K562 (cell line): Measurements from ENCODE around the gene SCYL1. TPM values are rescaled to one million over a fixed set of nuclear protein-coding genes. Genes with fewer than 3 reads are reported as not detected.

Experiments used
- DIDO1 ChIP-seq: fragments of 450-650 bp; IDR thresholded peaks from 2 replicates; pipeline ENCODE4 v1.6.1; 2016; ENCODE audit warnings: low read depth, missing biosample characterization, missing genetic modification characterization
- ERF ChIP-seq: fragments of 450-650 bp; formaldehyde crosslinking; IDR thresholded peaks from 2 replicates; pipeline ENCODE4 v1.4.0; 2020; ENCODE audit warnings: mild to moderate bottlenecking, mixed read lengths
- NFYB ChIP-seq: IDR thresholded peaks from 2 replicates; pipeline ENCODE4 v1.6.1; 2011; ENCODE audit warnings: mild to moderate bottlenecking, moderate library complexity; ENCODE audit not compliant: insufficient read length; ENCODE audit errors: extremely low read depth
- polyA plus RNA-seq, 8 experiments: library from polyadenylated mRNA; depleted of rRNA in 4 of 8; stranded (reverse) in 5 of 8; unstranded in 3 of 8; fragments of >200 nt; fragmentation: Nextera tagmentation in 2 of 8; fragmentation: Illumina TruSeq in 1 of 8; extraction: Ambion mirVana in 2 of 8; extraction: Trizol in 1 of 8; gene quantifications; 2 replicates each; pipeline versions ENCODE4 v1.2.1 to v1.2.3, GENCODE V29; 2011 to 2014; ENCODE audit warnings: inconsistent platforms in 1 of 8, missing spikeins in 1 of 8
- total RNA-seq, 7 experiments: library from RNA; depleted of rRNA in 6 of 7; stranded (reverse); fragments of >200 nt in 6 of 7; fragmentation: Illumina TruSeq in 2 of 7; extraction: Trizol in 2 of 7; gene quantifications; 2 replicates each; pipeline versions ENCODE4 v1.2.1 to v1.2.3, GENCODE V29; 2011 to 2021; ENCODE audit warnings: low replicate concordance in 1 of 7
- TF ChIP-seq, protein P1 (sequence below): fragments of 450-650 bp; IDR thresholded peaks from 2 replicates; pipeline ENCODE4 v1.6.1; 2016; ENCODE audit warnings: low read depth

Gene SCYL1
- total and polyA plus RNA-seq, 9 of the 15 experiments (the other 6 are each of a cell fraction or from before 2014, with no cell fraction given): 1.9 to 145 (median 57.6) TPM

- TF ChIP-seq, protein P1, sequence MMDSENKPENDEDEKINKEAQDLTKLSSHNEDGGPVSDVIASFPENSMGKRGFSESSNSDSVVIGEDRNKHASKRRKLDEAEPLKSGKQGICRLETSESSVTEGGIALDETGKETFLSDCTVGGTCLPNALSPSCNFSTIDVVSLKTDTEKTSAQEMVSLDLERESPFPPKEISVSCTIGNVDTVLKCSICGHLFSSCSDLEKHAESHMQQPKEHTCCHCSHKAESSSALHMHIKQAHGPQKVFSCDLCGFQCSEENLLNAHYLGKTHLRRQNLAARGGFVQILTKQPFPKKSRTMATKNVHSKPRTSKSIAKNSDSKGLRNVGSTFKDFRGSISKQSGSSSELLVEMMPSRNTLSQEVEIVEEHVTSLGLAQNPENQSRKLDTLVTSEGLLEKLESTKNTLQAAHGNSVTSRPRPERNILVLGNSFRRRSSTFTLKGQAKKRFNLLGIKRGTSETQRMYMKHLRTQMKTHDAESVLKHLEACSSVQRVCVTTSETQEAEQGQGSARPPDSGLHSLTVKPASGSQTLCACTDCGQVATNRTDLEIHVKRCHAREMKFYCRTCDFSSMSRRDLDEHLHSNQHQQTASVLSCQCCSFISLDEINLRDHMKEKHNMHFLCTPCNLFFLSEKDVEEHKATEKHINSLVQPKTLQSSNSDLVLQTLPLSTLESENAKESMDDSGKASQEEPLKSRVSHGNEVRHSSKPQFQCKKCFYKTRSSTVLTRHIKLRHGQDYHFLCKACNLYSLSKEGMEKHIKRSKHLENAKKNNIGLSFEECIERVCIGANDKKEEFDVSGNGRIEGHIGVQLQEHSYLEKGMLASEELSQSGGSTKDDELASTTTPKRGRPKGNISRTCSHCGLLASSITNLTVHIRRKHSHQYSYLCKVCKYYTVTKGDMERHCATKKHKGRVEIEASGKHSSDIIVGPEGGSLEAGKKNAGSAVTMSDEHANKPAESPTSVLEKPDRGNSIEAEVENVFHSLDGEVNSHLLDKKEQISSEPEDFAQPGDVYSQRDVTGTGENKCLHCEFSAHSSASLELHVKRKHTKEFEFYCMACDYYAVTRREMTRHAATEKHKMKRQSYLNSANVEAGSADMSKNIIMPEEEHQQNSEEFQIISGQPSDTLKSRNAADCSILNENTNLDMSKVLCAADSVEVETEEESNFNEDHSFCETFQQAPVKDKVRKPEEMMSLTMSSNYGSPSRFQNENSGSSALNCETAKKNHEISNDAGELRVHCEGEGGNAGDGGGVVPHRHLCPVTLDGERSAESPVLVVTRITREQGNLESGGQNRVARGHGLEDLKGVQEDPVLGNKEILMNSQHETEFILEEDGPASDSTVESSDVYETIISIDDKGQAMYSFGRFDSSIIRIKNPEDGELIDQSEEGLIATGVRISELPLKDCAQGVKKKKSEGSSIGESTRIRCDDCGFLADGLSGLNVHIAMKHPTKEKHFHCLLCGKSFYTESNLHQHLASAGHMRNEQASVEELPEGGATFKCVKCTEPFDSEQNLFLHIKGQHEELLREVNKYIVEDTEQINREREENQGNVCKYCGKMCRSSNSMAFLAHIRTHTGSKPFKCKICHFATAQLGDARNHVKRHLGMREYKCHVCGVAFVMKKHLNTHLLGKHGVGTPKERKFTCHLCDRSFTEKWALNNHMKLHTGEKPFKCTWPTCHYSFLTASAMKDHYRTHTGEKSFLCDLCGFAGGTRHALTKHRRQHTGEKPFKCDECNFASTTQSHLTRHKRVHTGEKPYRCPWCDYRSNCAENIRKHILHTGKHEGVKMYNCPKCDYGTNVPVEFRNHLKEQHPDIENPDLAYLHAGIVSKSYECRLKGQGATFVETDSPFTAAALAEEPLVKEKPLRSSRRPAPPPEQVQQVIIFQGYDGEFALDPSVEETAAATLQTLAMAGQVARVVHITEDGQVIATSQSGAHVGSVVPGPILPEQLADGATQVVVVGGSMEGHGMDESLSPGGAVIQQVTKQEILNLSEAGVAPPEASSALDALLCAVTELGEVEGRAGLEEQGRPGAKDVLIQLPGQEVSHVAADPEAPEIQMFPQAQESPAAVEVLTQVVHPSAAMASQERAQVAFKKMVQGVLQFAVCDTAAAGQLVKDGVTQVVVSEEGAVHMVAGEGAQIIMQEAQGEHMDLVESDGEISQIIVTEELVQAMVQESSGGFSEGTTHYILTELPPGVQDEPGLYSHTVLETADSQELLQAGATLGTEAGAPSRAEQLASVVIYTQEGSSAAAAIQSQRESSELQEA: no peak
- TF ChIP-seq ERF (CRISPR knock-in tag) (no peak), DIDO1 (no peak), NFYB (no peak)
These were observed 59.9 kb downstream of the SCYL1 start (continued) for GRCh38 chr11:65584723-65585171.
